Calu3 (cell line): ENCODE results near the gene ATMIN. TPM values are rescaled to one million over a fixed set of nuclear protein-coding genes. Genes with fewer than 3 reads are reported as not detected.

Experiments
- BruUV-seq: library from RNA; stranded (reverse); fragments of 400-500 nt; replicated peaks from 2 replicates; lab custom pipeline; 2021; lab: Mats Ljungman, UMichigan
- CTCF ChIA-PET: fragments of 300-600 bp; sonication (Branson Sonifier 250); formaldehyde crosslinking; loops from one replicate; lab custom pipeline; 2022; ENCODE audit warnings: antibody characterized with exemption; lab: Charles Lee
- DNase-seq: peaks from one replicate; pipeline ENCODE4 v3.0.0; 2022
- H3K27ac Mint-ChIP-seq: one replicate; pipeline ENCODE4 v1.8.0; 2022; ENCODE audit warnings: mixed read lengths; ENCODE audit not compliant: unreplicated experiment
- H3K27me3 Mint-ChIP-seq: one replicate; pipeline ENCODE4 v1.8.0; 2022; ENCODE audit warnings: mixed read lengths; ENCODE audit not compliant: unreplicated experiment
- H3K36me3 Mint-ChIP-seq: one replicate; pipeline ENCODE4 v1.8.0; 2022; ENCODE audit warnings: mild to moderate bottlenecking, moderate library complexity, mixed read lengths; ENCODE audit not compliant: insufficient read depth, unreplicated experiment
- H3K4me1 Mint-ChIP-seq: one replicate; pipeline ENCODE4 v1.8.0; 2022; ENCODE audit warnings: mild to moderate bottlenecking, low read depth, mixed read lengths; ENCODE audit not compliant: unreplicated experiment
- H3K4me3 Mint-ChIP-seq: one replicate; pipeline ENCODE4 v1.8.0; 2022; ENCODE audit warnings: mild to moderate bottlenecking, low read depth, moderate library complexity, mixed read lengths; ENCODE audit not compliant: unreplicated experiment
- H3K9me3 Mint-ChIP-seq: one replicate; pipeline ENCODE4 v1.8.0; 2022; ENCODE audit warnings: low read depth, mixed read lengths; ENCODE audit not compliant: unreplicated experiment
- CTCF ChIP-seq: fragments of 200-600 bp; IDR thresholded peaks from one replicate; pipeline ENCODE4 v1.8.0; 2022; ENCODE audit warnings: antibody characterized with exemption; ENCODE audit not compliant: unreplicated experiment
- intact Hi-C: fragments of 100-400 bp; cut with micrococcal nuclease; formaldehyde crosslinking; loops from one replicate; pipeline ENCODE4 v1.10.0; 2022; ENCODE audit not compliant: unreplicated experiment
- total RNA-seq: library from RNA; stranded (reverse); gene quantifications from 2 replicates; pipeline ENCODE4 v1.2.3, GENCODE V29; 2022

Gene ATMIN
- total RNA-seq, 1 experiment from 2014 or later, result 64.3 TPM

GRCh38 chr16:80990577-80990976 is 45.1 kb upstream of the ATMIN start:
- H3K27me3 Mint-ChIP-seq, result no peaks in the 10 kb centered on the region
- DNase-seq, result no peak
- BruUV-seq, result no TSS peak
- no peak overlapping the region for H3K27ac Mint-ChIP-seq
- CTCF ChIA-PET, result interaction anchor here (0.6 to 0.8 kb wide), 2 partner anchors 11 to 90 kb away, joined by 3 to 4 read pairs; no protein-coding TSS in a partner anchor
- no peaks in the 10 kb centered on the region for H3K9me3 Mint-ChIP-seq
- H3K4me1 Mint-ChIP-seq, result peaks cover 78% of the 10 kb centered on the region
- no peak overlapping the region for H3K4me3 Mint-ChIP-seq
- no peak for TF ChIP-seq CTCF
- intact Hi-C loops, result no loop called here
- H3K36me3 Mint-ChIP-seq, result peaks cover 13% of the 10 kb centered on the region

GRCh38 chr16:80990978-80991377 is 44.7 kb upstream of the ATMIN start:
- intact Hi-C loops, result no loop called here
- H3K4me3 Mint-ChIP-seq, result no peak overlapping the region
- no peak for TF ChIP-seq CTCF
- H3K36me3 Mint-ChIP-seq, result peaks cover 11% of the 10 kb centered on the region
- H3K4me1 Mint-ChIP-seq, result peaks cover 74% of the 10 kb centered on the region
- CTCF ChIA-PET, result interaction anchor here (0.6 to 0.8 kb wide), 2 partner anchors 12 to 89 kb away, joined by 3 to 4 read pairs; no protein-coding TSS in a partner anchor
- DNase-seq, result no peak
- H3K27me3 Mint-ChIP-seq, result no peaks in the 10 kb centered on the region
- no peaks in the 10 kb centered on the region for H3K9me3 Mint-ChIP-seq
- H3K27ac Mint-ChIP-seq, result no peak overlapping the region
- BruUV-seq, result no TSS peak

- no peak for TF ChIP-seq CTCF
- BruUV-seq, result no TSS peak
- Mint-ChIP-seq H3K27me3 (no peaks in the 10 kb centered on the region), H3K9me3 (no peaks in the 10 kb centered on the region), H3K36me3 (peaks cover 11% of the 10 kb centered on the region), H3K27ac (no peak overlapping the region), H3K4me3 (no peak overlapping the region), H3K4me1 (peaks cover 68% of the 10 kb centered on the region)
- intact Hi-C loops, result loop anchor here (2.0 kb wide), 1 partner anchor 15 kb away; no protein-coding TSS in a partner anchor
- DNase-seq, result no peak
- CTCF ChIA-PET, result no interaction called here
Observed at GRCh38 chr16:80991792-80992430, 43.7 kb upstream of the ATMIN start.

- H3K27ac Mint-ChIP-seq, result peak overlapping the region; percentile 75
- no peak for DNase-seq
- no peaks in the 10 kb centered on the region for H3K9me3 Mint-ChIP-seq
- intact Hi-C loops, result loop anchor here (2.0 kb wide), 1 partner anchor 16 kb away; no protein-coding TSS in a partner anchor
- H3K4me1 Mint-ChIP-seq, result peaks cover 68% of the 10 kb centered on the region
- CTCF ChIA-PET, result interaction anchor here (0.6 to 2.0 kb wide), 4 partner anchors 12 to 78 kb away, joined by 3 to 7 read pairs (median 4); no protein-coding TSS in a partner anchor
- no TSS peak for BruUV-seq
- TF ChIP-seq CTCF, result no peak
- H3K4me3 Mint-ChIP-seq, result peak overlapping the region; percentile 48
- H3K36me3 Mint-ChIP-seq, result peaks cover 11% of the 10 kb centered on the region
- H3K27me3 Mint-ChIP-seq, result no peaks in the 10 kb centered on the region
Observed at GRCh38 chr16:80992676-80993293, 42.9 kb upstream of the ATMIN start.
